GM15510 (cell line): ENCODE data around the gene FSD2.

Source experiments
- POLR2A ChIP-seq: IDR thresholded peaks from 3 replicates; pipeline ENCODE4 v1.6.1; 2011; ENCODE audit warnings: borderline replicate concordance; ENCODE audit not compliant: insufficient read length; ENCODE audit errors: extremely low read depth

The FSD2 gene, protein sequence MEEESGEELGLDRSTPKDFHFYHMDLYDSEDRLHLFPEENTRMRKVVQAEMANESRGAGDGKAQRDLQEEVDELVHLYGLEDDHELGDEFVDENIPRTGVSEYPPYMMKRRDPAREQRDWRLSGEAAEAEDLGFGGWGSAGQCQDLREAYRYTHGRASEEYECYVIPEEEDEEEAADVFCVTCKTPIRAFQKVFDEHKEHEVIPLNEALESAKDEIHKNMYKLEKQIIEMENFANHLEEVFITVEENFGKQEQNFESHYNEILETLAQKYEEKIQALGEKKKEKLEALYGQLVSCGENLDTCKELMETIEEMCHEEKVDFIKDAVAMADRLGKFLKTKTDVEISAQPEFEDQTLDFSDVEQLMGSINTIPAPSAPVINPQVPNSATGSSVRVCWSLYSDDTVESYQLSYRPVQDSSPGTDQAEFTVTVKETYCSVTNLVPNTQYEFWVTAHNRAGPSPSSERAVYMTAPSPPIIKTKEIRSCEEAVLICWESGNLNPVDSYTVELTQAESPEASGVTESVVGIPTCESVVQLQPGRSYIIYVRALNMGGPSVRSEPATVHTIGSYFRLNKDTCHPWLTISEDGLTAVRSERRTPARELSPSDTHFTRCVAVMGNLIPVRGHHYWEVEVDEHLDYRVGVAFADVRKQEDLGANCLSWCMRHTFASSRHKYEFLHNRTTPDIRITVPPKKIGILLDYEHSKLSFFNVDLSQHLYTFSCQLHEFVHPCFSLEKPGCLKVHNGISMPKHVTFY

GRCh38 chr15:82805994-82806406 lies at the start of gene FSD2:
FSD2 (minus strand) TSS chr15:82806069; CDS start chr15:82787390, 18,679 bp downstream.
- peak; percentile 26 for TF ChIP-seq POLR2A

- TF ChIP-seq POLR2A = no peak
These were observed 48.7 kb upstream of the FSD2 start for GRCh38 chr15:82854554-82854953.

- TF ChIP-seq POLR2A = no peak
These were observed 47.2 kb upstream of the FSD2 start for GRCh38 chr15:82852941-82853561.

DNA sequence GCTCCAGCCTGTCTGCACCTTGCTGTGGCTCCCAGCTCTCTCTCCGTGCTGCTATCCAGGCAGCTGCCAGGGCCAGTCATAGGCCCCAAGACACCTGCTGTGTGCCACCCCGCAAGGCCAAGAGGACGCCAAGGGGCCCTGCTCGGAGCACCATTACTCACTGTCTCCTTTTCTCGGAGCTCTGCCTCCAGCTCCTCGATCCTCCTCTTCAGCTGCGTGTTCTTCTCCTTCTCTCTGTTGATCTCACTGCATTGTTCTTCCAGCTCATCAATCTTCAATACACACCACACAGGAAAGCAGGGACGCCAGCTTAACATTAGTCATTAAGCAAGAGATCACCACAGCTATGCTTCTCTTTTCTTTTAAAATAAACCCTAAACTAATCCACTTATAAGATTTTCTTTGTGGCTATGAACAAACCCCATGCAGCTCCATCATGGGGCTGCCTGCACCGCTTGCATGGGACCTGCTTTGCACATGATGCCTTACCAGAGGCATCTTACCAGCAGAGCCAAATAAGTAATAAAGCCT lies 46.2 kb upstream of the FSD2 start:
- TF ChIP-seq POLR2A = no peak

DNA sequence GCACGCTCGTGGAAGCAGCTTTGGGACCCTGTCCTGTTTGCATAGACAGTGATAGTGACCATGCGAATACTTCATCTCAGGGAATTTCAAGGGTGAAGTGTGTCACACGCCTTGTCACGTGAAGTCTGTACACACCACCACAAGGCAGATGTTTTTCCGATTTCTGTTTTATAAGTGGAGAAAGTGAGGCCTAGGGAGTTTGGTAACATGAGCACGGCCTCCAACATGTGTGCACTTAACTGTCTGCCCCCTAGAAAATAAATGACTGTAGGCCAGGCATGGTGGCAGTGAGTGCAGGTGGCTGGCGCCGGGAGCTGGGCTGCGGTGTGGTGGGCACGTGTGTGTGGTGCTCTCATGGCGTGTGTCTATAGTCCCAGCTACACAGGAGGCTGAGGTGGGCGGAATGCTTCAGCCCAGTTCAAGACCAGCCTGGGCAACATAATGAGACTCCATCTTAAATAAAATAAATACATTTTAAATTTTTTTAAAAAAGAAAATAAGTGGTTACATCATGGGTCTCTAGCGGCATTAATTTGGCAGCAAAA lies 45.5 kb upstream of the FSD2 start:
- no peak for TF ChIP-seq POLR2A

DNA sequence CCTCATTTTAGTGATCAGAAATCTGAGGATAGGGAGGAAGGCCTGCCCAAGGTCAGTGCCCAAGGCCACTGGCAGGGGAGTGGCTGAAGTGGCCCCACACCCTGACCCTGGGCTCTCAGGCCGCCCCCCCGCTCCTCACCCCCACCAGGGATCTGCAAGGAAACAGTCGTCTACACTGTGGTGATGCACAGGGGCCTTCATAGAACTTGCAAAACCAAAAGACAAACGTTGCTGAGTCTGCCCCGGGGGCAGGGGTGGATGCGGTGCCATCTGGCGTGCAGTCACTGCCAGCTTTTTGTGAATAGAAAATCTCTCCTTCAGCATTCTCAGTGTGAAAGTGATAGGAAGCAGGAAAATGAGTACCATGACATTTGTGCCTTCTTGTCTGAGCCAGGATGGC lies 44.9 kb upstream of the FSD2 start:
- TF ChIP-seq POLR2A = no peak

DNA sequence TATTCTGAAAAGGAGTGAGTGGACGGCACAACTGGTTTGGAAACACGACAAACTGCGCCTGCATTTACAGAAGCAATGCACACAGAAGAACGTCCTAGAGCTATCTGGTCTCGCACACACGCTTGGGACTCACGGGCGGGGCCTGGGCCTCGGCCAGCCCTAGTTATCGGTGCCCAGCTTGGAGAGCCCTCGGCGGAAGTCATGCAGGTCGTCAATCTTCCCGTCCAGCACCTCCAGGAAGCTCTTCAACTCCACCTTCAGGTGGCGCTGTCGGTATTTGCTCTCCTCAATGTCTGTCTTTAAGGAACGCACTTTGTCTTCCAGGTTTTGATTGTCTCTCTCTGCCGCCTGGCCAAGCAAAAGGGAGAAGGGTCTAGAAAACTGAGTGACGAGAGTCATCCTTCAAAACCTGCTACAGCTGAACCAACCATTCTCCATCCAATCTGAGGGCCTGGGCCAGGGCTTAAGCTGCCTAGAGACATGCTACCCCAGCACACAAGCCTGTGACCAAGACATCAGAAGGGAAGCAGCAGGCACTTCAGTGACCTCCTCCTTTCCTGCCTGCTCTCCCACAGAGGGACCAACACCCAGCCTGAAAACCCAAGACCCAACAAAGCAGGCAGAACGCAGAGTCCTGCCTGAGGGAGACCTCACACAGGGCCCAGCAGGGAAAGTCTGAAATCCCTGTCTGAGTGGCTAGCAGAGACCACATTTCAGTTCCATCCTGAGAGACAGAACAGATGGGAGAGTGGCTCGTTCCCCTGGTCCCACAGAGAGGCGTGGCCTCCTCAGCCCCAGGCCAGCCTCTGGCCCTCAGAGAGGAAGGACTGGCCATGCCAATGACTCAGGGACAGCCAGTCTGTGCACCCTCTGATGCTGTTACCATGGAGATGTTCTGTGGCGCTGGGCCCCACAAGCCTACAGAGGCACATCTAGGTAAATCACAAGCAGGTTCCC lies 44.0 kb upstream of the FSD2 start:
- no peak for TF ChIP-seq POLR2A

DNA sequence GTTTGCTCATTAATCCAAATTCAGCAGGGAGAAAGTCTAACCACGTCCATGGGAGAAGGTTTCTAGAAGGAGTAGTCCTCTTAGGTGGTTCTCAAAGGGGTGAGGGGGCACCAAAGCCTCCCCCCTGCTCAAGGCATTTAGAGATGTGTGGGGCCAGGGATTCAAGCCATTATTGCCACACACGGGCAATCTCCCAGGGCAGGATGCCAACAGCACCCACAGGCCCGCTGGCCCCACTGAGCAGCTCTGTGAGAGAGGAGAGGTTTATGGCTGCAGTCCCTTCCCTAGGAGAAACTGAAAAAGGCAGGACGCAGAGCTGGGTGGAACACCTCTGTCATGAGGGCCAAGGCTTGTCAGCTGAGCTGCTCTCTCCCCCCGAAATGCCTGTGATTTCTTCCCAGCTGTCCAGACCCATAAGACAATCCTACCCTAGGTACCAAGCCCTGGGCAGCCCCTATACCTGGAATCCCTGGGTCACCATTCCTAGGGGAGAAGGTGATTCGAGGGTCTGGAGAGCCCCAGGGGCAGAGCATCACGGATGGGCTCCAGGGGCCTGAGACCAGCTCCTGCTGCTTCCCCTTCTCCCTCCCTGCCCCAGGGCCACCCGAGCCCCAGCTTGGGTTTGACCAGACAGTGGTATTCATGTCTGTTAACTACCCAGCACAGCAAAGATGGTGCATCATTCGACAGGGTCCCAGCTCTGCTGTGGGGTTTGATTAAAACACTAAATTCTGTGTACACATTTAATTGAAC lies 42.5 kb upstream of the FSD2 start:
- no peak for TF ChIP-seq POLR2A

DNA sequence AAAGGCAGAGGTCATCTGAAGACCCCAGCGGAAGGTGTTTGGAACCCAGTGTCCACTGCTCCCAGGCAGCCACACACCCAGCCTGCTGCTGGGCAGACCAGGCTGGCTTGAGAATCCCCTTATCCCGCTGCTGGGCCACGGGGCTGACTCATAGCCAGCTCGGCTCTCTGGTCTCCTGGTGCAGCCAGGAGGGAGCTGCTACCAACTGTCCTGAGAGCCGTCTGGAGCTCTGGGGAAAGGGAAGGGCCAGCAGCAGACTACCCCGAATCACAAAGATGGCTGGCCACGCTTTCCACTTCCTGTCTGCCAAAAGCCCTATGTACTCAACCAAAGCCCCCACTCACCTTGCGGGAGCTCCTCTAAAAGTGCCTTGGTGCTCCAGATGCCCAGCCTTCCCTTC lies 41.8 kb upstream of the FSD2 start:
- TF ChIP-seq POLR2A = no peak

- TF ChIP-seq POLR2A = no peak
These were observed 40.8 kb upstream of the FSD2 start for GRCh38 chr15:82846621-82847020.

DNA sequence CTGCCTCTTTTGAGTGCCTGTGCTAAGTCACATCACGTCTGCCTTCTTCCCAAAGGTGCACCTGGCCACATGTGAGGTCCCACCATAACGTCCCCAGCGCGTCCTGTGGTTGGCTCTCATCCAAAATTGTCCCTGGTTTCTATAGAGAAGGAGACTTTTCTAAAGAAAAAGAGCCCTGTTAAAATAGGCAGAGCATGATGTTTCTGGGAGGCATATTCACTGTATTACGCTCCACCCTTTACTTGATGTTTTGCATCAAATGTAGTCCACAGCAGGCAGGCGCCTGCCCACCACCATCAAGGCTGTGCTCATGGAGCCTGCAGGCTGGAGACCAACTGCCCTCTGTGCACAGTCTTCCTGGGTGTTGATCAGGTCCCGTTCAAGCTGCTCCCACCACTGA lies 39.8 kb upstream of the FSD2 start:
- TF ChIP-seq POLR2A = no peak

DNA sequence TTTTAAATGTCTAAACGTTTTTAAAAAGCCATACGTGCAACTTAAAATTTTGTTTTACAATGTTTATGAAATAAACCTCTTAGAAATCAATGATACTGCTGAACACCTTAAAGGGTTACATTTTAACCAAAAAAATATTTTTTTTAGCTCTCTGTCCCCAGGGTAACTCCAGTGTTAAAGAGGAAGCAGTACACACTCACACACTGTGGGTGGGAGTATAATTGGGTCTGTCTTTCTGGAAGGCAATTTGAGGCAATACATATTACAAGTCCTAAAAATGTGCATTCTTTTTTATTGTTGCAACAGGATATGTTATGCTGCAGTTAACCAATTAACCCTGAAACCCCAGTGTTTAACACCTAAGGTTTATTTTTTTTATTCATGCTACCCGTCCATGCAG lies 37.7 kb upstream of the FSD2 start:
- TF ChIP-seq POLR2A = no peak

DNA sequence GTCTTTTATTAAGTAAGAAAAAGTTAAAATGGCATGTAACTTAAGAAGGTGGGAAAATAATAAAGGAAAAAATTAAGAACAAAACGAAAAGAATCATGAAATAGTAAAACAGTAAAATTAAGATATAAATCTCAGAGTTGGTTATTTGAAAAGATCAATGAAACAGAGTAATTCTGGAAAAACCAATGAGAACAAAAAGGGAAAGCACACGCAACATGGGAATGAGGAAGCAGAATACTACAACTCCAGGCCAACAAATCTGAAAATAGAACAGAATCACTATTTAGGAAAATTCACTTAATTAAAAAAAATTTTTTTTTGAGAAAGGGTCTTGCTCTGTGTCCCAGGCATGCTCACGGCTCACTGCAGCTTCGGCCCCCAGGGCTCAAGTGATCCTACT lies 34.3 kb upstream of the FSD2 start:
- TF ChIP-seq POLR2A = no peak
